ENCODE measurements around the gene ALKBH3.

- TF ChIP-seq CTCF (IDR thresholded peaks at IDR 0.05) (no peak), NR3C1 (CRISPR knock-in tag; conservative IDR thresholded peaks at IDR 0.05; ENCODE audit: low read depth) (no peak), NFE2L1 (CRISPR knock-in tag; IDR thresholded peaks at IDR 0.05) (no peak), HMGXB4 (CRISPR knock-in tag; IDR thresholded peaks at IDR 0.05) (no peak), AFF4 (CRISPR knock-in tag; IDR thresholded peaks at IDR 0.05; ENCODE audit: borderline replicate concordance) (no peak)
Observed at GRCh38 chr11:43925932-43926505, 45.4 kb downstream of the ALKBH3 start.

Measured in WTC11 (cell line).